A673 (cell line): ENCODE measurements around the gene TXNDC17.

Source experiments
- CTCF ChIP-seq: fragments of 300-800, 200-600 bp; sonication (generic); conservative IDR thresholded peaks from 2 replicates; pipeline ENCODE4 v1.5.1; 2017; ENCODE audit warnings: low read depth, mild to moderate bottlenecking, antibody characterized with exemption, low read length, moderate library complexity, mixed read lengths
- EZH2 ChIP-seq: fragments of 200-600 bp; sonication (generic); IDR thresholded peaks from 2 replicates; pipeline ENCODE4 v1.6.1; 2017; ENCODE audit warnings: borderline replicate concordance, low read depth, mild to moderate bottlenecking, mixed read lengths, antibody characterized with exemption, low read length; ENCODE audit not compliant: poor library complexity, severe bottlenecking

- TF ChIP-seq CTCF (no peak), EZH2 (no peak)
These were observed 16.9 kb upstream of the TXNDC17 start for GRCh38 chr17:6623941-6624340.
